HG02840 (cell line): ENCODE measurements around the gene TFG.
"Not testable (repeated sequence)": the region's sequence is repeated elsewhere in the genome, so short reads cannot be mapped to it uniquely, and the experiment has no call there.

Source experiments
- ATAC-seq: cut with Tn5 transposase; IDR thresholded peaks from one replicate; pipeline ENCODE4 v1.9.1; 2021; ENCODE audit warnings: mild to moderate bottlenecking, moderate library complexity, moderate number of reproducible peaks; ENCODE audit not compliant: unreplicated experiment, low FRiP score

Gene TFG

GRCh38 chr3:100708989-100709841 lies at the start of gene TFG:
TFG (plus strand) TSS chr3:100709494; CDS start chr3:100713686, 4,192 bp downstream.
- peak; percentile 97 for ATAC-seq

- not testable (repeated sequence) for ATAC-seq
Measured at GRCh38 chr3:100661294-100661693, 48.0 kb upstream of the TFG start.

- no peak for ATAC-seq
Measured at GRCh38 chr3:100662113-100662823, 47.0 kb upstream of the TFG start.

GRCh38 chr3:100665230-100665629 lies 44.1 kb upstream of the TFG start:
- no peak for ATAC-seq

- ATAC-seq, result not testable (repeated sequence)
Measured at GRCh38 chr3:100666699-100667098, 42.6 kb upstream of the TFG start.

- not testable (repeated sequence) for ATAC-seq
Measured at GRCh38 chr3:100667316-100667715, 42.0 kb upstream of the TFG start.

- not testable (repeated sequence) for ATAC-seq
Measured at GRCh38 chr3:100670995-100671394, 38.3 kb upstream of the TFG start.

- no peak for ATAC-seq
Measured at GRCh38 chr3:100681496-100681895, 27.8 kb upstream of the TFG start.

GRCh38 chr3:100682056-100682853 lies 27.0 kb upstream of the TFG start:
- ATAC-seq, result no peak

GRCh38 chr3:100682854-100683760 lies 26.2 kb upstream of the TFG start:
- ATAC-seq, result no peak

GRCh38 chr3:100693225-100693624 lies 16.1 kb upstream of the TFG start:
- ATAC-seq, result no peak

GRCh38 chr3:100695696-100696095 lies 13.6 kb upstream of the TFG start:
- no peak for ATAC-seq

GRCh38 chr3:100696161-100696560 lies 13.1 kb upstream of the TFG start:
- ATAC-seq, result no peak

- no peak for ATAC-seq
Measured at GRCh38 chr3:100697172-100697571, 12.1 kb upstream of the TFG start.

GRCh38 chr3:100697723-100698285 lies 11.5 kb upstream of the TFG start:
- no peak for ATAC-seq

- no peak for ATAC-seq
Measured at GRCh38 chr3:100698736-100699135, 10.6 kb upstream of the TFG start.

GRCh38 chr3:100700708-100701107 lies 8.6 kb upstream of the TFG start:
- ATAC-seq, result no peak

- ATAC-seq, result no peak
Measured at GRCh38 chr3:100702082-100702979, 7.0 kb upstream of the TFG start.

- ATAC-seq, result no peak
Measured at GRCh38 chr3:100702980-100703345, 6.3 kb upstream of the TFG start.
